Measurements from ENCODE around the gene PRR23E.

PRR23E gene

GRCh38 chr3:127208483-127209100 lies 15.7 kb downstream of the PRR23E start:
- DNase-seq (ENCODE audit: low read depth, low spot score) = no peak

- no peak for DNase-seq (ENCODE audit: low read depth, low spot score)
These were observed 16.4 kb downstream of the PRR23E start for GRCh38 chr3:127209155-127209839.

- DNase-seq (ENCODE audit: low read depth, low spot score) = no peak
These were observed 17.1 kb downstream of the PRR23E start for GRCh38 chr3:127209840-127210653.

- no peak for DNase-seq (ENCODE audit: low read depth, low spot score)
These were observed 17.7 kb downstream of the PRR23E start for GRCh38 chr3:127210654-127210943.

- DNase-seq (ENCODE audit: low read depth, low spot score) = no peak
These were observed 18.5 kb downstream of the PRR23E start for GRCh38 chr3:127211118-127212060.

GRCh38 chr3:127212231-127212630 lies 19.3 kb downstream of the PRR23E start:
- no peak for DNase-seq (ENCODE audit: low read depth, low spot score)

GRCh38 chr3:127212711-127213110 lies 19.8 kb downstream of the PRR23E start:
- no peak for DNase-seq (ENCODE audit: low read depth, low spot score)

- DNase-seq (ENCODE audit: low read depth, low spot score) = no peak
These were observed 20.5 kb downstream of the PRR23E start for GRCh38 chr3:127213381-127213918.

GRCh38 chr3:127214975-127215374 lies 22.0 kb downstream of the PRR23E start:
- no peak for DNase-seq (ENCODE audit: low read depth, low spot score)

- DNase-seq (ENCODE audit: low read depth, low spot score) = no peak
These were observed 22.9 kb downstream of the PRR23E start for GRCh38 chr3:127215714-127216414.

GRCh38 chr3:127216415-127217261 lies 23.7 kb downstream of the PRR23E start:
- DNase-seq (ENCODE audit: low read depth, low spot score) = no peak

- DNase-seq (ENCODE audit: low read depth, low spot score) = no peak
These were observed 24.9 kb downstream of the PRR23E start for GRCh38 chr3:127217596-127218453.

- no peak for DNase-seq (ENCODE audit: low read depth, low spot score)
These were observed 25.6 kb downstream of the PRR23E start for GRCh38 chr3:127218454-127218922.

- no peak for DNase-seq (ENCODE audit: low read depth, low spot score)
These were observed 27.6 kb downstream of the PRR23E start for GRCh38 chr3:127220497-127220896.

GRCh38 chr3:127221037-127221436 lies 28.1 kb downstream of the PRR23E start:
- no peak for DNase-seq (ENCODE audit: low read depth, low spot score)

GRCh38 chr3:127221446-127222035 lies 28.6 kb downstream of the PRR23E start:
- DNase-seq (ENCODE audit: low read depth, low spot score) = no peak

GRCh38 chr3:127222163-127222562 lies 29.2 kb downstream of the PRR23E start:
- DNase-seq (ENCODE audit: low read depth, low spot score) = no peak

GRCh38 chr3:127222664-127223063 lies 29.7 kb downstream of the PRR23E start:
- no peak for DNase-seq (ENCODE audit: low read depth, low spot score)
